Kidney (tissue), 14 donors: ENCODE results near the gene HOXA13. TPM values are rescaled to one million over a fixed set of nuclear protein-coding genes. Genes with fewer than 3 reads are reported as not detected.

ENCODE experiments used
- DNase-seq, 5 donors: peaks; one replicate each; pipeline ENCODE4 v3.0.0-alpha.2; 2013 to 2020
- FAIRE-seq: peaks from 2 replicates; lab custom pipeline; 2012; peaks lifted over from hg19 to GRCh38; lab: Jason Lieb, UNC
- H3K27ac ChIP-seq, 2 donors: one replicate each; pipeline ENCODE4 v1.7.0; 2013; ENCODE audit warnings: low read depth in 2 of 2, low read length in 2 of 2, inconsistent platforms in 1 of 2
- H3K27me3 ChIP-seq: one replicate; pipeline ENCODE4 v1.7.1; 2013; ENCODE audit warnings: low read length, inconsistent platforms; ENCODE audit not compliant: control insufficient read depth, insufficient read depth
- H3K36me3 ChIP-seq, 3 donors: one replicate each; pipeline versions ENCODE4 v1.7.0 to v1.7.1; 2013; ENCODE audit warnings: low read length in 3 of 3, control low read depth in 1 of 3, inconsistent platforms in 1 of 3; ENCODE audit not compliant: insufficient read depth in 3 of 3, control insufficient read depth in 2 of 3
- H3K4me1 ChIP-seq, 3 donors: one replicate each; pipeline versions ENCODE4 v1.7.0 to v1.7.1; 2013; ENCODE audit warnings: low read length in 3 of 3, inconsistent platforms in 1 of 3, low read depth in 1 of 3; ENCODE audit not compliant: control insufficient read depth in 2 of 3, insufficient read depth in 2 of 3
- H3K4me3 ChIP-seq, 3 donors: one replicate each; pipeline versions ENCODE4 v1.7.0 to v1.8.1; 2013; ENCODE audit warnings: low read length in 3 of 3, control low read depth in 1 of 3, inconsistent platforms in 1 of 3
- H3K9ac ChIP-seq, 3 donors: one replicate each; pipeline versions ENCODE4 v1.7.0 to v1.7.1; 2013; ENCODE audit warnings: low read length in 3 of 3, control low read depth in 1 of 3, inconsistent platforms in 1 of 3
- H3K9me3 ChIP-seq, 3 donors: one replicate each; pipeline versions ENCODE4 v1.7.0 to v1.7.1; 2013; ENCODE audit warnings: low read length in 3 of 3, control low read depth in 1 of 3, inconsistent platforms in 1 of 3; ENCODE audit not compliant: control insufficient read depth in 2 of 3, insufficient read depth in 1 of 3
- intact Hi-C: fragments of 100-400 bp; cut with DNase I; formaldehyde crosslinking; loops from one replicate; pipeline ENCODE4 v1.11.1; 2022
- polyA plus RNA-seq: library from polyadenylated mRNA; stranded (reverse); fragments of 350-450 nt; fragmentation: Illumina TruSeq; extraction: RNeasy Lipid Tissue Mini Kit (QIAGEN cat#74804); gene quantifications from one replicate; pipeline ENCODE4 v1.2.3, GENCODE V29; 2014; ENCODE audit warnings: low read depth, low replicate concordance; ENCODE audit not compliant: insufficient read depth
- total RNA-seq: library from RNA; stranded (reverse); fragmentation: NEBNext Ultra II Directional; extraction: Animal tissue kit (Norgen Biotek cat#: 25700); gene quantifications from one replicate; pipeline ENCODE4 v1.2.1, GENCODE V29; 2021
- TF ChIP-seq, protein P1 (sequence below): IDR thresholded peaks from 3 replicates; pipeline ENCODE4 v1.5.1; 2012; ENCODE audit warnings: mild to moderate bottlenecking, moderate library complexity, borderline replicate concordance; ENCODE audit not compliant: insufficient read depth; ENCODE audit errors: extremely low read depth
- donor health status: control.
- donor health status: control.
- donor health status: control.
- donor health status: control.
- donor health status: control.
- donor health status: DM: yes; HTN: yes; CAD: no.
- donor health status: Normal renal cell carcinoma (clear cell type).

The HOXA13 gene
- total and polyA plus RNA-seq, 2 donors from 2014 or later: 0.17 to 0.44 TPM

DNA sequence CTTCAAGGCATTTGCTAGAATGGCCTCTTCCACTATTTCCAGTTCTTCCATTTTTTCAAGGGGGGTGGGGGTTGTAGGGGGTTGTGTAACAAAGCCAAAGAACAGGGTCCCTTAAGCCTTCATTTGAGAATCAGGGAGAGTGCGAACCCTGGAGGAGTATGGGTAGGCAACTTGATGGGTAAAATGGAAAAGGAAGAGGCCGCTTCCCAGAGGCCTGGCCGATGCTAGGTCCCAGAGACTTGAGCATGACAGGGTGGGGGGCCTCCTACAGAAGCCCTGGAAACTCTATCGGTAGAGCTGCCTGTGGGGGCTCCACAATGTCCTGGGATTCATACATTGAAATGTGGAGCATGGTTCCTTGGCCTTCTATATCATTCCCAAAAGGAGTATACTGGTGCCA, 9.1 kb upstream of the HOXA13 start:
- H3K9ac ChIP-seq: no peak overlapping the region

DNA sequence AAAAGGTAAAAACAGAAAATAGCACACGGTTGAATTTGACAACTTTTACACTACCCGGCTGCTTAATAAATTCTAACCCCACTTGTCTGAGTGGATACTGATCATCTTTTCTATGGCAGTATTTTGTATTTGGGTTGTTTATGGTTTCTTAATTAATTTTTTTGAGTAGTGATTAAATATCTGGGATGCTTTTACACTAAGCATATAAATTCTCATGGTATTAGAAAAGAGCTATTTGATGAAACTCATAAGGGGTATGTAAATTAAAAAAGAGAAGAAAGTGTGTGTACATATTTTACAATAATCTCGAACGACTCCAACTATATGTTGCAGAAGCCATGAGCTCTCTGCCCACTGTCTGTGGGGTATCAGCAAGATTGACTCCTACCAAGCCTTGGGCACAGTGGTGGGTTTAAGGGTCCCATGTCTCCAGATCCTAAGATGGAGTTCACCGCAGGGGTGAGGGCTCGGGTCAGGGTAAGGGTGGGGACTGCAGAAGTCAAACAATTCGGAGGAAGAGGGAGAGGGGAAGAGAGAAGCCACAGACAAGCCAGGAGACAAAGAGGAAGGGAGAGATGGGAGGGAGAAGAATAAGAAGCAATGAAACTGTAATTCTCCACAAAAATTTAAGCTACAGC, 7.6 kb upstream of the HOXA13 start:
- peaks cover 0 to 6% (median 2%) of the 10 kb centered on the region in 3 donors for H3K4me1 ChIP-seq
- no peak overlapping the region for H3K27ac ChIP-seq
- FAIRE-seq: no peak
- H3K27me3 ChIP-seq: peaks cover 85% of the 10 kb centered on the region
- no peak for DNase-seq
- H3K9ac ChIP-seq: no peak overlapping the region
- TF ChIP-seq, protein P1, sequence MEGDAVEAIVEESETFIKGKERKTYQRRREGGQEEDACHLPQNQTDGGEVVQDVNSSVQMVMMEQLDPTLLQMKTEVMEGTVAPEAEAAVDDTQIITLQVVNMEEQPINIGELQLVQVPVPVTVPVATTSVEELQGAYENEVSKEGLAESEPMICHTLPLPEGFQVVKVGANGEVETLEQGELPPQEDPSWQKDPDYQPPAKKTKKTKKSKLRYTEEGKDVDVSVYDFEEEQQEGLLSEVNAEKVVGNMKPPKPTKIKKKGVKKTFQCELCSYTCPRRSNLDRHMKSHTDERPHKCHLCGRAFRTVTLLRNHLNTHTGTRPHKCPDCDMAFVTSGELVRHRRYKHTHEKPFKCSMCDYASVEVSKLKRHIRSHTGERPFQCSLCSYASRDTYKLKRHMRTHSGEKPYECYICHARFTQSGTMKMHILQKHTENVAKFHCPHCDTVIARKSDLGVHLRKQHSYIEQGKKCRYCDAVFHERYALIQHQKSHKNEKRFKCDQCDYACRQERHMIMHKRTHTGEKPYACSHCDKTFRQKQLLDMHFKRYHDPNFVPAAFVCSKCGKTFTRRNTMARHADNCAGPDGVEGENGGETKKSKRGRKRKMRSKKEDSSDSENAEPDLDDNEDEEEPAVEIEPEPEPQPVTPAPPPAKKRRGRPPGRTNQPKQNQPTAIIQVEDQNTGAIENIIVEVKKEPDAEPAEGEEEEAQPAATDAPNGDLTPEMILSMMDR: no peak
- H3K4me3 ChIP-seq: no peak overlapping the region
- H3K9me3 ChIP-seq: peaks cover 0 to 4% (median 0%) of the 10 kb centered on the region in 3 donors
- intact Hi-C loops: loop anchor here (10.0 kb wide), 1 partner anchor 367 kb away; no protein-coding TSS in a partner anchor
- no peaks in the 10 kb centered on the region for H3K36me3 ChIP-seq

More for the DNA sequence above, 9.1 kb upstream of the HOXA13 start:
- TF ChIP-seq, protein P1: no peak
- FAIRE-seq (no peak), DNase-seq (no peak)
- H3K27ac ChIP-seq: no peak overlapping the region
- H3K9me3 ChIP-seq: peaks cover 0 to 4% (median 0%) of the 10 kb centered on the region in 3 donors
- H3K36me3 ChIP-seq: no peaks in the 10 kb centered on the region
- peaks cover 0 to 6% (median 2%) of the 10 kb centered on the region in 3 donors for H3K4me1 ChIP-seq
- H3K4me3 ChIP-seq: no peak overlapping the region
- H3K27me3 ChIP-seq: peaks cover 82% of the 10 kb centered on the region
- intact Hi-C loops: loop anchor here (10.0 kb wide), 1 partner anchor 366 kb away; no protein-coding TSS in a partner anchor

DNA sequence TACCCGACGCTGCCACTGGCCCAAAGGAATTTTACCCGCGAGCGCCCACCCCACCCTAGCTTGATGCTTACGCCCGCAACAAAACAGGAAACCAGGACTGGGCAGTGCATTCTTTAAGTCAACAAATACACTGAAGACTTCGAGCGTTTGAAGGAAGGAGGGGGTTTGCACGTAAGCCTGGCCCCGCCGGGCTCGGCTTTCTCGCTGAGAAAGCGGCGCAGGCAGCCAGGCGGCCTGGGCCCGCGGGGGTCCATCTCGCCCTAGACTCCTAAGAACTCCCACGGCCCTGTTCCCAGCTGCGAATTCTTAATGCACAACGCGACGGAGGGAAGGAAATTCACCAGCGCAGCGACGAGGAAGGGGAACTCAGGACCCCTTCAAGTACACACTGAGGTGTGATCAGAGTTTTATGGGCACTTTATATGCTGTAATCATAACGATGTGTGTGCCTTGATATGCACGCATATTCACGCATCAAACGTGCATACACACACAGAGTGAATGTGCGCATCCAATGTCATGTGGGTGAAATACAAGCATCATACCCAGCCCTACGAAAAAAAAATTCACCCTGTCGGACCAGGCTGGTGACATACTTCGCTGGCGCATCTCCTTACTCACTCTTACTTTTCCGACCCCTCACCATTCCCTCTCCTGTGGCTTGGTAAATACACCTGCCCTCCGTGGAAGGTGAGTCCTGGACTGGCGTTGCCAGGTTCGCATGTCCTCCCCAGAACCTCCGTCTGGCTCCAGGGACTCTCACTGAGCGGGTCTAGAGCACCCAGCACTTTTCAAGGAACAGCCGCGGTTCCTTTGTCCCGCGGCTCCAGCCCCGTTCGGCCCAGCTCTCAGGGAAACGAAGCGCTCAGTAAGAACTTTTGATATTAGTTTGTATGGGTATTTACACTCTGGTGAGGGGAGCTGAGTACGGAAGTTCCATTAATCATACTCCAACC, 5.7 kb upstream of the HOXA13 start:
- peaks cover 0 to 5% (median 3%) of the 10 kb centered on the region in 3 donors for H3K4me1 ChIP-seq
- no peak overlapping the region for H3K9ac ChIP-seq
- TF ChIP-seq, protein P1: no peak
- FAIRE-seq (no peak), DNase-seq (peak in 2 of 5 donors; percentile 36 to 59)
- H3K4me3 ChIP-seq: no peak overlapping the region
- intact Hi-C loops: loop anchor here (10.0 kb wide), 1 partner anchor 369 kb away; no protein-coding TSS in a partner anchor
- H3K9me3 ChIP-seq: peaks cover 0 to 4% (median 0%) of the 10 kb centered on the region in 3 donors
- no peaks in the 10 kb centered on the region for H3K36me3 ChIP-seq
- peaks cover 86% of the 10 kb centered on the region for H3K27me3 ChIP-seq
- H3K27ac ChIP-seq: no peak overlapping the region
